ENCODE measurements around the gene S100P. TPM values are rescaled to one million over a fixed set of nuclear protein-coding genes. Genes with fewer than 3 reads are reported as not detected.
"Not testable (repeated sequence)": the region's sequence is repeated elsewhere in the genome, so short reads cannot be mapped to it uniquely, and the experiment has no call there.

The S100P gene
- total and polyA plus RNA-seq, 10 donors, result 3.5 to 162 (median 32.4) TPM

DNA sequence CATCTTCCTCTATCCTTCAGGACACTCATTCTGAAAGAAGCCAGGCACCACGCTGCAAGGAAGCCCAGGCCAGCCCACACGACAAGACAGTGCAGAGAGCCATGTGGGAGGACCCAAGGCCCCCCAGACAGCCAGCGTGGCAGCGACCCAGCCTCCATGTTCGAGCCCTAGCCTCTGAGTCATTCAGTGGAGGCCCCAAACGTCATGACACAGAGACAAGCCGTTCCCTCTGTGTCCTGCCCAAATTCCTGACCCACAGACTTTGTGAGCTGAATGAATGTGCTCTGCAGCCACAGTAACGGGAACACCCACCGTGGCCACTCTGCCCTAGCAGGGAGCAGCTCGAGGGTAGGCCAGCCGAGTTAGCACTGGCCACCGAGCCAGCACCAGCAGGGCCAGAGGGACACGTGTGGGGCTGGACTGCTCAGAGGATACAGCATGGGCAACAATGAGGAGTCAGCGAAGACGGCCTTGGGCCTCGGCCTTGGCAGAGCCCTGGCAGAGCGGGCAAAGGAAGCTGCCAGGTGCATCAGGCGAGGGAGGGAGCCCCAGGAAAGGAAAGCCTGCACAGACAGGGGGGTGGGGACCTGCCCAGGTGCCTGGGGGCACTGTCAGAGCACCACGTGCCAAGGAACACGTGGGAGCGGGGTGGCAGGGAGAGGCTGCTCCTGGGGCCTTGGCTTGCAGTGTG is 30.9 kb downstream of the S100P start:
- intact Hi-C loops (cut with DNase I; ENCODE audit: low total_unique reads), result loop anchor here (5.0 kb wide), 2 partner anchors 148 to 348 kb away; no protein-coding TSS in a partner anchor

DNA sequence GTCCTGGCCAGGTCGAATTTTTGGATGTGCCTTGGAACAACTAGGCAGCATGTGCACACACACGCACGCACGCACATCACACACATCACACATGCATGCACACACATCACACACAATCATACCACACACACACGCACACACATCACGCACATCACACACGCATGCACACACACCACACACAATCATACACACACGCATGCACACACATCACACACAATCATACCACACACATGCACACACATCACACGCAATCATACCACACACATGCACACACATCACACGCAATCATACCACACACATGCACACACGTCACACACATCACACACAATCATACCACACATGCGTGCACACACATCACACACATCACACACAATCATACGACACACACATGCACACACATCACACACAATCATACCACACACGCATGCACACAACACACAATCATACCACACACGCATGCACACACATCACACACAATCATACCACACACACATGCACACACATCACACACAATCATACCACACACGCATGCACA is 31.8 kb downstream of the S100P start:
- H3K4me3 ChIP-seq; H3K27ac ChIP-seq; DNase-seq; H3K27me3 ChIP-seq (replicated peaks in 1 of 7); intact Hi-C loops (cut with DNase I; ENCODE audit: low total_unique reads); H3K9me3 ChIP-seq; H3K36me3 ChIP-seq: not testable (repeated sequence)
- peaks cover under 1 to 26% (median 9%) of the 10 kb centered on the region in 6 donors for H3K4me1 ChIP-seq
- WGBS, 5 donors, result 88 to 96% (median 90%) methylated on average over 16 of the region's 16 CpGs

More for the DNA sequence above, 30.9 kb downstream of the S100P start:
- Histone ChIP-seq H3K27me3 (replicated peaks in 1 of 7) (no peaks in the 10 kb centered on the region), H3K27ac (peak overlapping the region in 2 of 8 donors; percentile 5 to 15), H3K4me1 (peaks cover 5 to 35% (median 16%) of the 10 kb centered on the region in 6 donors), H3K9me3 (no peaks in the 10 kb centered on the region), H3K4me3 (no peak overlapping the region), H3K36me3 (no peaks in the 10 kb centered on the region)
- WGBS, 5 donors, result 64 to 79% (median 71%) methylated on average over 16 to 21 of the region's 21 CpGs
- peak; percentile 71 for DNase-seq
- no peak for TF ChIP-seq POLR2A (IDR thresholded peaks at IDR 0.05)
- peak in 2 of 3 donors; percentile 58 to 60 for TF ChIP-seq POLR2AphosphoS5 (IDR thresholded peaks at IDR 0.05)

DNA sequence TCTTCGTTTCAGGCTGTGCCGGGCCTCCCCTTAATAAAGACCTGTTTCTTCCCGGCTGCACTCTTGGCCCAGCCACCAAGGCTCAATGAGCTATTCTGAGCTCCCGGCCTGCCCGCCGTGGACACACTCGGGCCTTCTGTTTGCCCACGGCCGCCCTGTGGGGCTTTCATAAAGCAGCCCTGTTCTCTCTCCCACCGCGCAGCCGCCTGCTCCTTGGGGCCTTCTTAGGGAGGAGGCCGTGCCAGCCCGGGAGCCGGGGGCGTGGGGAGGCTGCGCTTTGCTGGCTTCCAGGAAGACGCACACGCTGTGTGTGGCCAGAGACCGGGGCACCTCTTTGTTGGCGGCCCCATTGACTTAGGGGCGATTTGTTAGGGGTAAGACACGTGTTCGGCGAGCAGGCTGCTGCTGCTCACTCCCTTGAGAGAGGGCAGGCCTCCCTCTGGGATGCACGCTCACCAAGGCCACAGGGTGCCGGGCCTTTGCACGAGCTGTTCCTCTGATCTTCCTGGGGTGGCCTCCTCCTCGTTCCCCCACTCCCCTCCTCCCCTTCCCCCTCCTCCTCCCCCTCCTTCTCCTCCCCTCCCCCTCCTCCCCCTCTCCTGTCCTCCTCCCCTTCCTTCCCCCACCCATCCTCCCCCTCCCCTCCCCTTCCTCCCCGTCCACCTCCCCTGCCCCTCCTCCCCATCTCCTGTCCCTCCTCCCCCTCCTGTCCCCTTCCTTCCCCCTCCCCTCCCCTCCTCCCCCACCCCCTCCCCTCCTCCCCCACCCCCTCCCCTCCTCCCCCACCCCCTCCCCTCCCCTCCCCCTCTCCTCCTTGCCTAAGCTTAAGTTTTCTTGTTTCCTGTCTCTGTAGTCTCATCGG is 33.6 kb downstream of the S100P start:
- DNase-seq, result peak; percentile 74
- Histone ChIP-seq H3K36me3 (no peaks in the 10 kb centered on the region), H3K4me3 (no peak overlapping the region), H3K27ac (peak overlapping the region in 1 of 8 donors; percentile 2), H3K9me3 (no peaks in the 10 kb centered on the region), H3K27me3 (replicated peaks in 1 of 7) (no peaks in the 10 kb centered on the region), H3K4me1 (peaks cover 0 to 23% (median 6%) of the 10 kb centered on the region in 6 donors)
- 60 to 85% (median 74%) methylated on average over 26 to 30 of the region's 31 CpGs for WGBS, 5 donors
- TF ChIP-seq POLR2AphosphoS5 (IDR thresholded peaks at IDR 0.05) (peak in 1 of 3 donors; percentile 41), POLR2A (IDR thresholded peaks at IDR 0.05) (no peak)
- TF ChIP-seq, protein P1, sequence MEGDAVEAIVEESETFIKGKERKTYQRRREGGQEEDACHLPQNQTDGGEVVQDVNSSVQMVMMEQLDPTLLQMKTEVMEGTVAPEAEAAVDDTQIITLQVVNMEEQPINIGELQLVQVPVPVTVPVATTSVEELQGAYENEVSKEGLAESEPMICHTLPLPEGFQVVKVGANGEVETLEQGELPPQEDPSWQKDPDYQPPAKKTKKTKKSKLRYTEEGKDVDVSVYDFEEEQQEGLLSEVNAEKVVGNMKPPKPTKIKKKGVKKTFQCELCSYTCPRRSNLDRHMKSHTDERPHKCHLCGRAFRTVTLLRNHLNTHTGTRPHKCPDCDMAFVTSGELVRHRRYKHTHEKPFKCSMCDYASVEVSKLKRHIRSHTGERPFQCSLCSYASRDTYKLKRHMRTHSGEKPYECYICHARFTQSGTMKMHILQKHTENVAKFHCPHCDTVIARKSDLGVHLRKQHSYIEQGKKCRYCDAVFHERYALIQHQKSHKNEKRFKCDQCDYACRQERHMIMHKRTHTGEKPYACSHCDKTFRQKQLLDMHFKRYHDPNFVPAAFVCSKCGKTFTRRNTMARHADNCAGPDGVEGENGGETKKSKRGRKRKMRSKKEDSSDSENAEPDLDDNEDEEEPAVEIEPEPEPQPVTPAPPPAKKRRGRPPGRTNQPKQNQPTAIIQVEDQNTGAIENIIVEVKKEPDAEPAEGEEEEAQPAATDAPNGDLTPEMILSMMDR (IDR thresholded peaks at IDR 0.05 in 8 of 11, conservative IDR thresholded peaks at IDR 0.05 in 3 of 11), result no peak
- intact Hi-C loops (cut with DNase I; ENCODE audit: low total_unique reads), result no loop called here

DNA sequence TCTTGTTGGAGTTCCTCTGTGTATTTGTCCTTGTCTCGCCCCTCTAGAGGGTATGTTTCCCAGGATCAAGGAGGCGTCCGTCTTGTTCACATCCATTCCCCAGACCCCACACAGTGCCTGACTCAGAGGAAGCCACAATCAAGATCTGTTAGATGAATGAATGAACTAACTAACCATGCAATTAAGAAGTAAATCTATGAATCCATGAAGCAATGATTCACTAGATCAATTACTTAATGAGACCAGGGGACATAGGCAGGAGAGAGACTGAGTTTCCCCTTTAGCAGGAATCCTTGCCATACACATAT is 34.2 kb downstream of the S100P start:
- TF ChIP-seq POLR2AphosphoS5 (IDR thresholded peaks at IDR 0.05) (no peak), POLR2A (IDR thresholded peaks at IDR 0.05) (no peak)
- TF ChIP-seq, protein P1 (IDR thresholded peaks at IDR 0.05 in 8 of 11, conservative IDR thresholded peaks at IDR 0.05 in 3 of 11), result no peak
- WGBS, 5 donors, result 51 to 88% (median 63%) methylated on average over 3 of the region's 3 CpGs
- intact Hi-C loops (cut with DNase I; ENCODE audit: low total_unique reads), result no loop called here
- no peak for DNase-seq
- H3K27me3 ChIP-seq (replicated peaks in 1 of 7), result no peaks in the 10 kb centered on the region
- no peaks in the 10 kb centered on the region for H3K36me3 ChIP-seq
- H3K4me1 ChIP-seq, result peaks cover 0 to 23% (median 9%) of the 10 kb centered on the region in 6 donors
- H3K4me3 ChIP-seq, result no peak overlapping the region
- H3K9me3 ChIP-seq, result no peaks in the 10 kb centered on the region
- no peak overlapping the region for H3K27ac ChIP-seq

Data from spleen (tissue), 11 donors.